Posterior cingulate gyrus (tissue), 11 donors: ENCODE measurements around the gene RIOK2.
"Not testable (repeated sequence)": the region's sequence is repeated elsewhere in the genome, so short reads cannot be mapped to it uniquely, and the experiment has no call there.

ENCODE experiments used
- DNase-seq, 10 donors: peaks; one replicate each; pipeline versions ENCODE4 v3.0.0 to v3.0.0-alpha.2; 2020 to 2021; ENCODE audit warnings: mixed read lengths in 3 of 10
- intact Hi-C: fragments of 100-400 bp; cut with DNase I; formaldehyde crosslinking; loops from one replicate; pipeline ENCODE4 v1.15.1; 2023

Gene RIOK2

GRCh38 chr5:97183100-97183929 lies at the start of gene RIOK2:
RIOK2 (minus strand) TSS chr5:97183247; CDS start chr5:97183191, 56 bp downstream.
- peak; percentile 85 to 98 (median 92) for DNase-seq

GRCh38 chr5:97231025-97231636 lies 48.1 kb upstream of the RIOK2 start:
- intact Hi-C loops: loop anchor here (5.0 kb wide), 1 partner anchor 301 kb away; no protein-coding TSS in a partner anchor
- DNase-seq: peak in 3 of 10 donors; percentile 13 to 23 (median 15)

More at GRCh38 chr5:97183100-97183929, at the start of gene RIOK2:
- intact Hi-C loops: no loop called here

- no peak for DNase-seq
- intact Hi-C loops: loop anchor here (5.0 kb wide), 1 partner anchor 303 kb away; no protein-coding TSS in a partner anchor
These were observed 46.7 kb upstream of the RIOK2 start for GRCh38 chr5:97229688-97230285.

GRCh38 chr5:97229196-97229595 lies 46.1 kb upstream of the RIOK2 start:
- intact Hi-C loops: no loop called here
- DNase-seq: no peak

GRCh38 chr5:97225222-97225621 lies 42.2 kb upstream of the RIOK2 start:
- intact Hi-C loops: no loop called here

GRCh38 chr5:97224112-97224750 lies 41.2 kb upstream of the RIOK2 start:
- no peak for DNase-seq
- intact Hi-C loops: no loop called here

More at GRCh38 chr5:97225222-97225621, 42.2 kb upstream of the RIOK2 start:
- DNase-seq: no peak

GRCh38 chr5:97223596-97223995 lies 40.5 kb upstream of the RIOK2 start:
- intact Hi-C loops: no loop called here
- DNase-seq: no peak

GRCh38 chr5:97209343-97209742 lies 26.3 kb upstream of the RIOK2 start:
- no peak for DNase-seq
- intact Hi-C loops: no loop called here

GRCh38 chr5:97208714-97209113 lies 25.7 kb upstream of the RIOK2 start:
- intact Hi-C loops: no loop called here
- peak in 1 of 10 donors; percentile 31 for DNase-seq

GRCh38 chr5:97208184-97208713 lies 25.2 kb upstream of the RIOK2 start:
- intact Hi-C loops: no loop called here
- DNase-seq: no peak

GRCh38 chr5:97194366-97194765 lies 11.3 kb upstream of the RIOK2 start:
- DNase-seq: no peak
- intact Hi-C loops: no loop called here

GRCh38 chr5:97193355-97193688 lies 10.3 kb upstream of the RIOK2 start:
- no peak for DNase-seq
- intact Hi-C loops: no loop called here

- DNase-seq: peak in 1 of 10 donors; percentile 46
- intact Hi-C loops: no loop called here
These were observed 9.7 kb upstream of the RIOK2 start for GRCh38 chr5:97192580-97193354.

GRCh38 chr5:97191893-97192292 lies 8.8 kb upstream of the RIOK2 start:
- intact Hi-C loops: no loop called here

GRCh38 chr5:97189523-97189922 lies 6.5 kb upstream of the RIOK2 start:
- DNase-seq, intact Hi-C loops: not testable (repeated sequence)

More at GRCh38 chr5:97191893-97192292, 8.8 kb upstream of the RIOK2 start:
- DNase-seq: no peak

GRCh38 chr5:97183930-97184213 lies 825 bp upstream of the RIOK2 start:
- intact Hi-C loops: no loop called here
- DNase-seq: no peak

GRCh38 chr5:97182571-97183099 lies 412 bp downstream of the RIOK2 start:
- DNase-seq: no peak
- intact Hi-C loops: no loop called here

GRCh38 chr5:97181856-97182545 lies 1.0 kb downstream of the RIOK2 start:
- no peak for DNase-seq
- intact Hi-C loops: no loop called here

- intact Hi-C loops, DNase-seq: not testable (repeated sequence)
These were observed 3.6 kb downstream of the RIOK2 start for GRCh38 chr5:97179457-97179856.
